HepG2 (cell line): ENCODE data around the gene PIP5K1A.

Experiments
- EZH2 ChIP-seq: conservative IDR thresholded peaks from 2 replicates; pipeline ENCODE4 v1.6.1; 2012; ENCODE audit warnings: mild to moderate bottlenecking, low read depth, low read length, moderate library complexity
- TAF1 ChIP-seq: sonication (generic); formaldehyde crosslinking; IDR thresholded peaks from 2 replicates; pipeline ENCODE4 v1.4.0; 2020; ENCODE audit warnings: missing genetic modification reagents
- TF ChIP-seq, protein P1 (sequence below): sonication (generic); formaldehyde crosslinking; IDR thresholded peaks from 2 replicates; pipeline ENCODE4 v1.4.0; 2020; ENCODE audit warnings: missing genetic modification reagents

DNA sequence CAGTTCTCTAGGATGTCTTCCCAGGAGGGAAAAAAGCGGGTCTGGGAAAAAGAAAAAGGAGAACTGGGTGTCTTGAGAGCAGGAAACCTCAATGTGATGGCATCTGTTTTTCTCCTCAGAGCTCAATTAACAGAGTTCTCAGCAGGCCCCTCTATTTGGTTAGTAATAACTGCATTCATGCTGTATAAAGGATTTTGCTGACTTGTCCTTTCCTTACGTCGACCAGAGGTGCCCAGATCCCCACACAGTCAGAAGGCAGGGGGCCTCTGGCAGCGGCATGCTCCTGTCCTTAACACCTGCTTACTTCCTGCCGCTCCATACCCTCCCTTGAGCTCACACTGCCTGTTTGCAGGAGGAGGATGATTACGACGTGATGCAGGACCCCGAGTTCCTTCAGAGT, 68.5 kb downstream of the PIP5K1A start:
- no peak for TF ChIP-seq TAF1
- TF ChIP-seq, protein P1, sequence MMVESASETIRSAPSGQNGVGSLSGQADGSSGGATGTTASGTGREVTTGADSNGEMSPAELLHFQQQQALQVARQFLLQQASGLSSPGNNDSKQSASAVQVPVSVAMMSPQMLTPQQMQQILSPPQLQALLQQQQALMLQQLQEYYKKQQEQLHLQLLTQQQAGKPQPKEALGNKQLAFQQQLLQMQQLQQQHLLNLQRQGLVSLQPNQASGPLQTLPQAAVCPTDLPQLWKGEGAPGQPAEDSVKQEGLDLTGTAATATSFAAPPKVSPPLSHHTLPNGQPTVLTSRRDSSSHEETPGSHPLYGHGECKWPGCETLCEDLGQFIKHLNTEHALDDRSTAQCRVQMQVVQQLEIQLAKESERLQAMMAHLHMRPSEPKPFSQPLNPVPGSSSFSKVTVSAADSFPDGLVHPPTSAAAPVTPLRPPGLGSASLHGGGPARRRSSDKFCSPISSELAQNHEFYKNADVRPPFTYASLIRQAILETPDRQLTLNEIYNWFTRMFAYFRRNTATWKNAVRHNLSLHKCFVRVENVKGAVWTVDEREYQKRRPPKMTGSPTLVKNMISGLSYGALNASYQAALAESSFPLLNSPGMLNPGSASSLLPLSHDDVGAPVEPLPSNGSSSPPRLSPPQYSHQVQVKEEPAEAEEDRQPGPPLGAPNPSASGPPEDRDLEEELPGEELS, result no peak
- no peak for TF ChIP-seq EZH2
